ENCODE results near the gene ECHDC3. TPM values are rescaled to one million over a fixed set of nuclear protein-coding genes. Genes with fewer than 3 reads are reported as not detected.

ECHDC3 gene
- total RNA-seq, 4 donors from 2014 or later: 7.9 to 30.6 (median 19.7) TPM

- Histone ChIP-seq H3K9me3 (no peaks in the 10 kb centered on the region), H3K36me3 (peaks cover 0 to 54% (median 36%) of the 10 kb centered on the region in 4 donors), H3K4me3 (no peak overlapping the region), H3K27me3 (no peaks in the 10 kb centered on the region), H3K27ac (replicated peaks in 1 of 4) (no peak overlapping the region), H3K4me1 (peaks cover 21 to 51% (median 24%) of the 10 kb centered on the region in 4 donors)
- no peak for DNase-seq (ENCODE audit: extremely low spot score)
- no peak for TF ChIP-seq POLR2A (IDR thresholded peaks at IDR 0.05; ENCODE audit: low read depth)
- intact Hi-C loops (cut with DNase I): loop anchor here (1.0 to 10.0 kb wide), 2 partner anchors 144 to 243 kb away; partner anchors contain the start of gene USP6NL
- WGBS: 93% methylated on average over 13 of the region's 13 CpGs
Observed at GRCh38 chr10:11758527-11759236, 16.5 kb downstream of the ECHDC3 start.

GRCh38 chr10:11759347-11759746 is 17.2 kb downstream of the ECHDC3 start:
- TF ChIP-seq POLR2A (IDR thresholded peaks at IDR 0.05; ENCODE audit: low read depth) (no peak), POLR2AphosphoS5 (IDR thresholded peaks at IDR 0.05) (no peak), EP300 (IDR thresholded peaks at IDR 0.05) (no peak)
- TF ChIP-seq, protein P1, sequence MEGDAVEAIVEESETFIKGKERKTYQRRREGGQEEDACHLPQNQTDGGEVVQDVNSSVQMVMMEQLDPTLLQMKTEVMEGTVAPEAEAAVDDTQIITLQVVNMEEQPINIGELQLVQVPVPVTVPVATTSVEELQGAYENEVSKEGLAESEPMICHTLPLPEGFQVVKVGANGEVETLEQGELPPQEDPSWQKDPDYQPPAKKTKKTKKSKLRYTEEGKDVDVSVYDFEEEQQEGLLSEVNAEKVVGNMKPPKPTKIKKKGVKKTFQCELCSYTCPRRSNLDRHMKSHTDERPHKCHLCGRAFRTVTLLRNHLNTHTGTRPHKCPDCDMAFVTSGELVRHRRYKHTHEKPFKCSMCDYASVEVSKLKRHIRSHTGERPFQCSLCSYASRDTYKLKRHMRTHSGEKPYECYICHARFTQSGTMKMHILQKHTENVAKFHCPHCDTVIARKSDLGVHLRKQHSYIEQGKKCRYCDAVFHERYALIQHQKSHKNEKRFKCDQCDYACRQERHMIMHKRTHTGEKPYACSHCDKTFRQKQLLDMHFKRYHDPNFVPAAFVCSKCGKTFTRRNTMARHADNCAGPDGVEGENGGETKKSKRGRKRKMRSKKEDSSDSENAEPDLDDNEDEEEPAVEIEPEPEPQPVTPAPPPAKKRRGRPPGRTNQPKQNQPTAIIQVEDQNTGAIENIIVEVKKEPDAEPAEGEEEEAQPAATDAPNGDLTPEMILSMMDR (IDR thresholded peaks at IDR 0.05): no peak
- no peak for DNase-seq (ENCODE audit: extremely low spot score)
- no peak overlapping the region for H3K4me3 ChIP-seq
- H3K9me3 ChIP-seq: no peaks in the 10 kb centered on the region
- H3K27ac ChIP-seq (replicated peaks in 1 of 4): no peak overlapping the region
- H3K4me1 ChIP-seq: peaks cover 21 to 49% (median 23%) of the 10 kb centered on the region in 4 donors
- intact Hi-C loops (cut with DNase I): loop anchor here (10.0 kb wide), 1 partner anchor 145 kb away; the partner anchor contains the start of gene USP6NL
- no peaks in the 10 kb centered on the region for H3K27me3 ChIP-seq
- WGBS: 89% methylated on average over 7 of the region's 8 CpGs
- H3K36me3 ChIP-seq: peaks cover 0 to 61% (median 38%) of the 10 kb centered on the region in 4 donors

DNA sequence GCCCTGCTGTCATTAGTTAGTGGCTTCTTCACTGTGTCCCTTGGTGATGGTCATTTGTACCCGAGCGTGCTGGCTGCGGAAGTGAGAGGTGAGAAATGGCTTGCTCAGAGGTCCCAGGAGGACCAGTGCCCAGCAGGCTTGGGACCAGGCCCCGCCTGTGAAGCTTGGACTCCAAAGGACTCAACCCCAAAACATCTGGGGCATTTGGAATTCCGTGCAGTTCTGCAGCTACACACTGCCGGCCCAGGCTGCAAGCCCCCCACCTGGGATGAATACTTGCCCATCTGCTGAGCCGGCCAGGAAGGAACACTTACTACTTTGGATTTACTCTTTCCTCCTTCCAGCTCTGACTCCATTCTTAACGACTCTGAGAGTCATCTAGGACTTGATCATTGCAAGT is 18.0 kb downstream of the ECHDC3 start:
- no peaks in the 10 kb centered on the region for H3K27me3 ChIP-seq
- TF ChIP-seq POLR2AphosphoS5 (IDR thresholded peaks at IDR 0.05) (no peak), POLR2A (IDR thresholded peaks at IDR 0.05; ENCODE audit: low read depth) (no peak), EP300 (IDR thresholded peaks at IDR 0.05) (no peak)
- TF ChIP-seq, protein P1 (IDR thresholded peaks at IDR 0.05): no peak
- no peak overlapping the region for H3K27ac ChIP-seq (replicated peaks in 1 of 4)
- H3K4me1 ChIP-seq: peaks cover 21 to 46% (median 23%) of the 10 kb centered on the region in 4 donors
- WGBS: 89% methylated on average over 5 of the region's 8 CpGs
- no peak for DNase-seq (ENCODE audit: extremely low spot score)
- H3K4me3 ChIP-seq: no peak overlapping the region
- H3K36me3 ChIP-seq: peaks cover 0 to 63% (median 42%) of the 10 kb centered on the region in 4 donors
- no peaks in the 10 kb centered on the region for H3K9me3 ChIP-seq
- intact Hi-C loops (cut with DNase I): no loop called here

DNA sequence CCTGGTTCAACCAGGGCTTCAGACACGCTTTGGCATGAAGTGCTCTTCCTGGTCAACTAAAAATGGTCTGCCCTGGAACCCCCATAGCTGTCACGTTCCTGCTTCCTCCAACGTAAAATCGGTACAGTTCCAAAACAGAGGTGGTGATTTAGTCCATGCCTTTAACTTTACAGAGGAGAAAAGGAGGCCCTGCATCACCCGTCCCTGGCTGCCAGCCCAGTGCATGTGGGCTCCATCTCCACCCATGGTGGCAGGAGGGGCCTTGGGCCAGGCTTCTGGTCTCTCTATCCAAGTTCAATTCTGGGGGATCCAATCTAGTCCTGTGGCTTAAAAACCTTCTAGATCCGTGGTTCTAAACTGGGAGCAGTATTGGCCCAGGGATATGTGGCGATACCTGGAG is 18.7 kb downstream of the ECHDC3 start:
- Histone ChIP-seq H3K4me1 (peaks cover 21 to 43% (median 23%) of the 10 kb centered on the region in 4 donors), H3K4me3 (no peak overlapping the region), H3K9me3 (no peaks in the 10 kb centered on the region), H3K27me3 (no peaks in the 10 kb centered on the region), H3K36me3 (peaks cover 0 to 57% (median 38%) of the 10 kb centered on the region in 4 donors), H3K27ac (replicated peaks in 1 of 4) (no peak overlapping the region)
- no peak for DNase-seq (ENCODE audit: extremely low spot score)
- TF ChIP-seq POLR2A (IDR thresholded peaks at IDR 0.05; ENCODE audit: low read depth): no peak
- no peak for TF ChIP-seq POLR2AphosphoS5 (IDR thresholded peaks at IDR 0.05)
- TF ChIP-seq, protein P1 (IDR thresholded peaks at IDR 0.05): no peak
- no peak for TF ChIP-seq EP300 (IDR thresholded peaks at IDR 0.05)
- intact Hi-C loops (cut with DNase I): no loop called here
- WGBS: 84% methylated on average over 7 of the region's 7 CpGs

DNA sequence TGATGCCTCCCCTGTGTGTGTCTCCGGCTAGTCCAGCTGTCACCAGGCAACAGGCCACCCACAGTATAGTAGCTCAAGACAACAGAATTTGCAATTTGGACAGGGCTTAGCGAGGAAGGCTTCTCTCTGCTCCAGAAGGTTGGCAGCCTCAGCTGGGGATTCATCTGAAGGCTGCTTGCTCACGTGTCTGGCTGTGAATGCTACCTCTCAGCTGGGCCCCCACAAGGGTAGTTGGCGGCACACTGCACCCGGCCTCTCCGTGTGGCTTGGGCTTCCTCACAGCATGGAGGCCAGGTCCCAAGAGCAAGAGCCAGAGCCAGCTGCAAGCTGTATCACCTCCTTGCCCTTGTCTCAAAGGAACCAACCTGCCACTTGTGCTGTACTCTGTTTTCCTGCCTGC is 19.2 kb downstream of the ECHDC3 start:
- H3K4me1 ChIP-seq: peaks cover 21 to 41% (median 23%) of the 10 kb centered on the region in 4 donors
- no peak for TF ChIP-seq POLR2AphosphoS5 (IDR thresholded peaks at IDR 0.05)
- TF ChIP-seq, protein P1 (IDR thresholded peaks at IDR 0.05): no peak
- TF ChIP-seq EP300 (IDR thresholded peaks at IDR 0.05): no peak
- no peak for TF ChIP-seq POLR2A (IDR thresholded peaks at IDR 0.05; ENCODE audit: low read depth)
- no peak for DNase-seq (ENCODE audit: extremely low spot score)
- 93% methylated on average over 2 of the region's 6 CpGs for WGBS
- intact Hi-C loops (cut with DNase I): no loop called here
- no peaks in the 10 kb centered on the region for H3K27me3 ChIP-seq
- H3K9me3 ChIP-seq: no peaks in the 10 kb centered on the region
- H3K27ac ChIP-seq (replicated peaks in 1 of 4): no peak overlapping the region
- peaks cover 0 to 51% (median 38%) of the 10 kb centered on the region in 4 donors for H3K36me3 ChIP-seq
- no peak overlapping the region for H3K4me3 ChIP-seq

Data from esophagus muscularis mucosa (tissue), 4 donors.